GM21737 (cell line): Measurements from ENCODE around the gene S1PR5.

Source experiments
- ATAC-seq: cut with Tn5 transposase; IDR thresholded peaks from one replicate; pipeline ENCODE4 v1.9.1; 2021; ENCODE audit warnings: mild to moderate bottlenecking, moderate library complexity; ENCODE audit not compliant: unreplicated experiment

Gene S1PR5

DNA sequence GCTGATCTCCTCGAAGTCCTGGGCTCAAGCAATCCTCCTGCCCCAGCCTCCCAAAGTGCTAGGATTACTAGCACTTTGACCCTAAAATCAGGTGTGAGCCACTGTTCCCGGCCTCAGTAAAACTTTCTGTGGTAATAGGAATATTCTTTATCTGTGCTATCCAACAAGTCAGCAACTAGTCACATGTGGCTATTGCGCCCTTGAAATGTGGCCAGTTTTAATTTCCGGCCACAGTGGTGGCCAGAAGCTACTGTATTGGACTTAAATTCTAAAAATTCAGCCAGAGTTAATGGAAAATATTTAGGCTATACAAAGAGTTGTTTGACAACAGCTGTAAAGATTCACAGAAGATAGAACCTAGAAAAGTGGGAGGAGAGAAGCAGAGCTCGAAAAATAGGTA is 44.1 kb downstream of the S1PR5 start:
- no peak for ATAC-seq

DNA sequence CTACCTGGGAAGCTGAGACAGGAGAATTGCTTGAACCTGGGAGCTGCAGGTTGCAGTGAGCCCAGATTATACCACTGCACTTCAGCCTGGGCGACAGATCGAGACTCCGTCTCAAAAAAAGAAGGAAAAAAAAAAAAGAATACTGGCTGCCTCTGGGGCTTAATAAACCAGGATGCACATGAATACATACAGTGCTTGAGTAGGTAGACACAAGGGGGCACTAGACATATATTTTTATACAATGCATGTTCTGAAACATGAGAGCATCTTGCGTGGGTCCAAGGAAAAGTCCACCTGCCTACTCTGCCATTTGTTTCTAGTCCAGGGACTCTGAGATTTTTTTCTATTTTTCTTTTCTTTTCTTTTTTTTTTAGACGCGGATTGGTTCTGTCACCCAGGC is 45.3 kb downstream of the S1PR5 start:
- ATAC-seq = no peak

- ATAC-seq = no peak
Measured at GRCh38 chr19:10468133-10468532, 49.1 kb downstream of the S1PR5 start.

- no peak for ATAC-seq
Measured at GRCh38 chr19:10467104-10467706, 50.0 kb downstream of the S1PR5 start.

DNA sequence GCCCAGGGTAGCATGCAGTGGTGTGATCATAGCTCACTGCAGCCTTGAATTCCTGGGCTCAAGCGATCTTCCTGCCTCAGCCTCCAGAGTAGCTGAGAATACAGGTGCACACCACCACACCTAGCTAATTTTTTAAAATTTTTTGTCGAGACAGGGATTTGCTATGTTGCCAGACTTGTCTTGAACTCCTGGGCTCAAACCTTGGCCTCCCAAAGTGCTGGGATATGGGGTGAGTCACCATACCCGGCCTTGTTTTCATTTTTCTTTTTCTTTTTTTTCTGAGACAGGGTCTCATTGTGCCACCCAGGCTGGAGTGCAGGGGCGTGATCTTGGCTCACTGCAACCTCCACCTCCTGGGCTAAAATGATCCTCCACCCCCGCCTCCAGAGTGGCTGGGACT is 52.8 kb downstream of the S1PR5 start:
- no peak for ATAC-seq
